AG09309 (cell line): Measurements from ENCODE around the gene CPM.

Experiments
- DNase-seq: peaks from one replicate; pipeline ENCODE4 v3.0.0-alpha.2; 2010; ENCODE audit warnings: low read depth
- H3K4me3 ChIP-seq: 2 replicates; pipeline ENCODE4 v1.5.1; 2011; ENCODE audit warnings: mild to moderate bottlenecking, low read depth, low read length, moderate library complexity; ENCODE audit not compliant: control insufficient read depth
- TF ChIP-seq, protein P1 (sequence below): IDR thresholded peaks from 2 replicates; pipeline ENCODE4 v1.5.1; 2011; ENCODE audit warnings: mild to moderate bottlenecking, low read depth, low read length, inconsistent platforms; ENCODE audit not compliant: insufficient read depth, control insufficient read depth; ENCODE audit errors: missing control alignments

CPM gene

DNA sequence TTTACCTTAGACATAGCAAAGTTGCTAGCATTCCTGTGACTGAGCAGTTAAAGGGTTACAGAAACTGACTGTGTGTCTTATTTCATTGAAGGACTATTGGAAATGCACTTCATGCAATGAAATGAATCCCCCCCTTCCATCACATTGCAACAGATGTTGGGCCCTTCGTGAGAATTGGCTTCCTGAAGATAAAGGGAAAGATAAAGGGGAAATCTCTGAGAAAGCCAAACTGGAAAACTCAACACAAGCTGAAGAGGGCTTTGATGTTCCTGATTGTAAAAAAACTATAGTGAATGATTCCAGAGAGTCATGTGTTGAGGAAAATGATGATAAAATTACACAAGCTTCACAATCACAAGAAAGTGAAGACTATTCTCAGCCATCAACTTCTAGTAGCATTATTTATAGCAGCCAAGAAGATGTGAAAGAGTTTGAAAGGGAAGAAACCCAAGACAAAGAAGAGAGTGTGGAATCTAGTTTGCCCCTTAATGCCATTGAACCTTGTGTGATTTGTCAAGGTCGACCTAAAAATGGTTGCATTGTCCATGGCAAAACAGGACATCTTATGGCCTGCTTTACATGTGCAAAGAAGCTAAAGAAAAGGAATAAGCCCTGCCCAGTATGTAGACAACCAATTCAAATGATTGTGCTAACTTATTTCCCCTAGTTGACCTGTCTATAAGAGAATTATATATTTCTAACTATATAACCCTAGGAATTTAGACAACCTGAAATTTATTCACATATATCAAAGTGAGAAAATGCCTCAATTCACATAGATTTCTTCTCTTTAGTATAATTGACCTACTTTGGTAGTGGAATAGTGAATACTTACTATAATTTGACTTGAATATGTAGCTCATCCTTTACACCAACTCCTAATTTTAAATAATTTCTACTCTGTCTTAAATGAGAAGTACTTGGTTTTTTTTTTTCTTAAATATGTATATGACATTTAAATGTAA is 93.5 kb downstream of the CPM start:
- DNase-seq, result no peak
- TF ChIP-seq, protein P1, sequence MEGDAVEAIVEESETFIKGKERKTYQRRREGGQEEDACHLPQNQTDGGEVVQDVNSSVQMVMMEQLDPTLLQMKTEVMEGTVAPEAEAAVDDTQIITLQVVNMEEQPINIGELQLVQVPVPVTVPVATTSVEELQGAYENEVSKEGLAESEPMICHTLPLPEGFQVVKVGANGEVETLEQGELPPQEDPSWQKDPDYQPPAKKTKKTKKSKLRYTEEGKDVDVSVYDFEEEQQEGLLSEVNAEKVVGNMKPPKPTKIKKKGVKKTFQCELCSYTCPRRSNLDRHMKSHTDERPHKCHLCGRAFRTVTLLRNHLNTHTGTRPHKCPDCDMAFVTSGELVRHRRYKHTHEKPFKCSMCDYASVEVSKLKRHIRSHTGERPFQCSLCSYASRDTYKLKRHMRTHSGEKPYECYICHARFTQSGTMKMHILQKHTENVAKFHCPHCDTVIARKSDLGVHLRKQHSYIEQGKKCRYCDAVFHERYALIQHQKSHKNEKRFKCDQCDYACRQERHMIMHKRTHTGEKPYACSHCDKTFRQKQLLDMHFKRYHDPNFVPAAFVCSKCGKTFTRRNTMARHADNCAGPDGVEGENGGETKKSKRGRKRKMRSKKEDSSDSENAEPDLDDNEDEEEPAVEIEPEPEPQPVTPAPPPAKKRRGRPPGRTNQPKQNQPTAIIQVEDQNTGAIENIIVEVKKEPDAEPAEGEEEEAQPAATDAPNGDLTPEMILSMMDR, result no peak
- no peak overlapping the region for H3K4me3 ChIP-seq

DNA sequence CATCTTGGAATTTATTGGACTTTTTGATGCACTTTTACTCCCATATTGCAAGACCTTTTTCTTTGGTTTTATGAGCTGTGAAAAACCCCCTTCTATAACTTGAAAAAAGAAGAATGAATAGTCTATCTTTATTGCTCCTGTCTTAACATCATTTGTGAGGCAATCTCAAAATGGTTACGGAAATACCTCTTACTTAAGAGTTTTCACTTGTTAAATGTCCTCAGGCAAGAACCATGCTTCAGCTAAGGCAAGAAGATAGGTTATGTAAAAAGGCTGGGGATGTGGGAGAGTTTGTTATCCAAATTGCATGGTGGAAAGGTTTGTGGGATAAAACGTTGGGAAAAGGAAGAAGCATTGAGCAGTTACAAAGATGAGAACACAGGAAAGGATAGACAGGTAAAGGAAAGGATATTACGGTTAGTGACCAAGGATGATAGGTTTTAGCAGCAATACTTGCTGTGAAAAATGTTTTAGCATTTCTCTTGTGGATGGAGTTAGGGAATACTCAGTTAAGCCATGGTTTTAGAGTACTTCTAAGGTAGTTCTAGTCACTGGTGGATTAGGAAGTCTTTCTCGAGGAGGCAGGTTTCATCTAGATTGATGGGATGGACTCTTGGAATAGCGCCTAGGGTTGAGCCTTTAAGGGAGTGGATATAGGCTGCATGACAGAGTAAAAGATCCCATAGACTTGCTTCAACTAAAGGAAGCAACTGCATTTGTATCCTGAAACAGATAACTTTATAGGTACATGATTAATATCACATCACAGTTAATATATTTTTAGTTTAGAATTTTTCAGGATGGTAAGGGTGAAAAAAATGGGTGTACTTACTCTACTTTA is 94.7 kb downstream of the CPM start:
- TF ChIP-seq, protein P1, result no peak
- no peak for DNase-seq
- no peak overlapping the region for H3K4me3 ChIP-seq

DNA sequence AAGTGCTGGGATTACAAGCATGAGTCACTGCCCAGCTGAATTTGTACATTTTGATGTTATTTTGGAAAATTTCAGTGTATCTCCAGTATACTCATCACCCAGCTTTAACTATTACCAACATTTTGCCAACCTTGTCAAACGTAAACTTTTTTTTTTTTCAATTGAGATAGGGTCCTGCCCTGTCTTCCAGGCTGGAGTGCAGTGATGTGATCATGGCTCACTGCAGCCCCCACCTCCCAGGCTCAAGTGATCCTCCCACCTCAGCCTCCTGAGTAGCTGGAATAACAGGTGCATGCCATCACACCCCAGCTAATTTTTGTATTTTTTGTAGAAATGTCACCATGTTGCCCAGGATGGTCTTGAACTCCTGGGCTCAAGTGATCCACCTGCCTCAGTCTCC is 95.8 kb downstream of the CPM start:
- TF ChIP-seq, protein P1, result no peak

DNA sequence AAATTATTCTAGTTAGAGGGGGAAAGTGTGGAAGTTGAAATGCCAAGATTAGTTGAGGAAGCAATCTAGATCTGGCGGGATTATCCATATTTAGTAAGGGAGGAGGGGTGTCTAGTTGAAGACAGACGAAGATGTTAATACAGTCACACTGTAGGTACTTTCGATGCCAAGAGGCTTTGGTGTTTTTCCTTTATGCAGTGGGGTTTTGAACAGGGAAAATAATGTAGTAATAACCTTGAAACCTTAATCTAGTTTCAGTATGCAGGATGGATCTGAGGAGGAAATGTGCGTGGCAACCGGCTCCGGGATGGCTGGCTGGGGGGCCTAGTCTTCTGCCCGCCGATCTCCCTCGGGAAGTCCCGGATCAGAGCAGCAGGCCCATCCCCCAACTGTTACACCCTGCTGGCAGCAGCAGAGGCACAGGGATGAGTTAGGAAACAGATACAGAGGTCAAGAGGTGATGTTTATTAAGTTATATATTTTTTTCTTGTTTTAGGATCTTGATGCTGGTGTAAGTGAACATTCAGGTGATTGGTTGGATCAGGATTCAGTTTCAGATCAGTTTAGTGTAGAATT is 97.5 kb downstream of the CPM start:
- TF ChIP-seq, protein P1, result no peak
- DNase-seq, result no peak
- no peak overlapping the region for H3K4me3 ChIP-seq

More for the DNA sequence above, 95.8 kb downstream of the CPM start:
- no peak overlapping the region for H3K4me3 ChIP-seq
- no peak for DNase-seq

DNA sequence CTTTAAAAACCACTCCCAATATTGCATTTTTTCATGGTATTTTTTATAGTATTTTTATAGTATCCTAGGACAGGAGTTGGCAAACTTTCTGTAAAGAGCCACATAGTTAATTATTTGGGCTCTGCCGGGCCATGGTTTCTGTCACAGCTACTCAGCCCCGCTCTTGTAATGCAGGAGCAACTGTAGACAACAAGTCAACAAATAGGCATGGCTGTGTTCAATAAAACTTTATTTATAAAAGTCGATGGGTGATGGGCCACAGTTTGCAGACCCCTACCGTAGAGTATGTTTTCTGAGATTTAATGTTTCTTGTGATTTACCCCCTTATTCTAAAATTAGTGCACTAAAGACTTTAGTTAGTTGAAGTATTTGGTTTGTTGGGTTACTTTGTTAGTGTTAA is 99.5 kb downstream of the CPM start:
- H3K4me3 ChIP-seq, result no peak overlapping the region
- TF ChIP-seq, protein P1, result no peak

DNA sequence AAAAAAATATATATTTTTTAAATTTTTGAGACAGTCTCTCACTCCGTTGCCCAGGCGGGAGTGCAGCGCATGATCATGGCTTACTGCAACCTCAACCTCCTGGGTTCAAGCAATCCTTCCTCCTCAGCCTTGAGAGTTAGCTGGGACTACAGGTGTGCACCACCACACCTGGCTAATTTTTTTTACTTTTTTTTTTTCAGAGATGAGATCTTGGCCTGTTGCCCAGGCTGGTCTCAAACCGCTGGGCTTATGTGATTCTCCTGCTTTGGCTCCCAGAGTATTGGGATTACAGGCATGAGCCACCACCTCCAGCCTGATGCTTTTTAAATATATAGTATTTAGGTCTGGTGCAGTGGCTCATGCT is 100.5 kb downstream of the CPM start:
- H3K4me3 ChIP-seq, result no peak overlapping the region
- no peak for DNase-seq
- TF ChIP-seq, protein P1, result no peak

More for the DNA sequence above, 99.5 kb downstream of the CPM start:
- DNase-seq, result no peak
